PC-3 (cell line): ENCODE results near the gene NDUFAF4. TPM values are rescaled to one million over a fixed set of nuclear protein-coding genes. Genes with fewer than 3 reads are reported as not detected.

Experiments used
- ATAC-seq: fragments of 200-7000 bp; cut with Tn5 transposase; 2 replicates; pipeline ENCODE4 v1.9.1; 2020; ENCODE audit warnings: mild to moderate bottlenecking, moderate library complexity
- BruUV-seq: library from RNA; stranded (reverse); fragments of 400-500 nt; replicated peaks from 2 replicates; lab custom pipeline; 2021; lab: Mats Ljungman, UMichigan
- CTCF ChIA-PET: fragments of 300-600 bp; sonication (Branson Sonifier 250); formaldehyde crosslinking; loops from one replicate; lab custom pipeline; 2022; ENCODE audit warnings: antibody characterized with exemption; lab: Charles Lee
- POLR2A ChIA-PET: fragments of 300-600 bp; sonication (Branson Sonifier 250); formaldehyde crosslinking; loops from one replicate; lab custom pipeline; 2022; ENCODE audit warnings: antibody characterized with exemption; ENCODE audit not compliant: unreplicated experiment; lab: Charles Lee
- DNase-seq: peaks from one replicate; pipeline ENCODE4 v3.0.0-alpha.2; 2015
- H2AFZ ChIP-seq: fragments of 300-600 bp; sonication (generic); 2 replicates; pipeline ENCODE4 v1.6.0; 2016; ENCODE audit warnings: antibody characterized with exemption, low read length
- H3F3A ChIP-seq: fragments of 300-600 bp; sonication (generic); one replicate; pipeline ENCODE4 v1.6.0; 2017; ENCODE audit warnings: antibody characterized with exemption, low read length, control low read depth, mild to moderate bottlenecking; ENCODE audit not compliant: unreplicated experiment
- H3K27ac ChIP-seq: fragments of 300-600 bp; sonication (generic); 2 replicates; pipeline ENCODE4 v1.5.1; 2016; ENCODE audit warnings: mild to moderate bottlenecking, low read length
- H3K27me3 ChIP-seq: fragments of 300-600 bp; sonication (generic); 2 replicates; pipeline ENCODE4 v1.6.1; 2016; ENCODE audit warnings: low read length, mixed read lengths
- H3K36me3 ChIP-seq: fragments of 300-600 bp; sonication (generic); 2 replicates; pipeline ENCODE4 v1.6.1; 2016; ENCODE audit warnings: low read depth, mixed run types, low read length, mixed read lengths
- H3K4me1 ChIP-seq: fragments of 300-600 bp; sonication (generic); 2 replicates; pipeline ENCODE4 v1.5.1; 2016; ENCODE audit warnings: low read length; ENCODE audit not compliant: insufficient read depth
- H3K4me2 ChIP-seq: fragments of 300-600 bp; sonication (generic); 2 replicates; pipeline ENCODE4 v1.6.0; 2016; ENCODE audit warnings: low read length
- H3K4me3 ChIP-seq: fragments of 300-600 bp; sonication (generic); 2 replicates; pipeline ENCODE4 v1.5.1; 2016; ENCODE audit warnings: mild to moderate bottlenecking, low read length, mixed read lengths
- H3K79me2 ChIP-seq: fragments of 300-600 bp; sonication (generic); 2 replicates; pipeline ENCODE4 v1.6.1; 2017; ENCODE audit warnings: low read length, mixed read lengths
- H3K9ac ChIP-seq: fragments of 300-600 bp; sonication (generic); 2 replicates; pipeline ENCODE4 v1.6.0; 2016; ENCODE audit warnings: mild to moderate bottlenecking, low read length
- H3K9me2 ChIP-seq: fragments of 300-600 bp; sonication (generic); replicated peaks from 2 replicates; pipeline ENCODE4 v1.6.1; 2016; ENCODE audit warnings: mixed run types, low read length, mixed read lengths
- H3K9me3 ChIP-seq: fragments of 300-600 bp; sonication (generic); 2 replicates; pipeline ENCODE4 v1.6.1; 2016; ENCODE audit warnings: low read length, mixed read lengths
- H4K20me1 ChIP-seq: fragments of 300-600 bp; sonication (generic); 2 replicates; pipeline ENCODE4 v1.6.1; 2016; ENCODE audit warnings: low read length, mixed read lengths
- EZH2 ChIP-seq: fragments of 300-600 bp; sonication (generic); IDR thresholded peaks from one replicate; pipeline ENCODE4 v1.6.1; 2017; ENCODE audit warnings: antibody characterized with exemption, mild to moderate bottlenecking, low read length; ENCODE audit not compliant: unreplicated experiment
- EZH2phosphoT487 ChIP-seq: fragments of 300-600 bp; sonication (generic); IDR thresholded peaks from 2 replicates; pipeline ENCODE4 v1.6.1; 2018; ENCODE audit warnings: mild to moderate bottlenecking, antibody characterized with exemption, low read length, borderline replicate concordance
- intact Hi-C: fragments of 100-400 bp; cut with micrococcal nuclease; formaldehyde crosslinking; loops from 2 replicates; pipeline ENCODE4 v1.9.0; 2023
- total RNA-seq: library from RNA; depleted of rRNA; stranded (reverse); fragments of >200 nt; gene quantifications from 2 replicates; pipeline ENCODE4 v1.2.3, GENCODE V29; 2014; rRNA removed
- TF ChIP-seq, protein P1 (sequence below): fragments of 300-600 bp; sonication (generic); conservative IDR thresholded peaks from 2 replicates; pipeline ENCODE4 v1.5.1; 2017; ENCODE audit warnings: antibody characterized with exemption, low read depth, mild to moderate bottlenecking, low read length

The NDUFAF4 gene
- total RNA-seq, 1 experiment from 2014 or later = 24.2 TPM

DNA sequence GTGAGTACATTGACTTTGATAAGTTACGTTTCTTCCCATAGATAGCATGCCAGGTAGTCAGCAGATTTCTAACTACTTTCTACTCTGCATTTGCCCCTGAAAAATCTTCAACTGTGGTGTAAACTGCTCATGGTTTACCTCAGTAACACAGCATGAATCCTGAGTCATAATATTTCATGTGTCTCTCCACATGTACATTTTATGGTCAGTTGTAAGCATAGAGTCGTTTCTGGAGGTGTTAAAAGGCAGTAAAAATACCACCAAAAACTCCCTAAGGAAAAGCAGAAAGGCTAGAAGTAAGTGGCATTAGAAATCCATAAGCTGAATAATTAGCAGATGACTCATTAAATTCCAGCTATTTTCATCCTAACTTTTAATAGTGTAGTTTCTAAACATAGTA, 56.3 kb downstream of the NDUFAF4 start:
- Histone ChIP-seq H3K79me2 (no peaks in the 10 kb centered on the region), H3K4me2 (no peak overlapping the region), H3K9me2 (no peaks in the 10 kb centered on the region), H3K9ac (no peak overlapping the region), H3K36me3 (no peaks in the 10 kb centered on the region), H3K4me3 (no peak overlapping the region), H3K27me3 (peaks cover 10% of the 10 kb centered on the region), H3K4me1 (no peaks in the 10 kb centered on the region; the same call in 1 of the 2 replicates), H3F3A (no peaks in the 10 kb centered on the region), H3K27ac (no peak overlapping the region), H4K20me1 (no peaks in the 10 kb centered on the region), H2AFZ (no peak overlapping the region), H3K9me3 (no peaks in the 10 kb centered on the region)
- DNase-seq = no peak
- intact Hi-C loops = no loop called here
- ChIA-PET CTCF (no interaction called here), POLR2A (no interaction called here)
- TF ChIP-seq EZH2 = no peak
- TF ChIP-seq, protein P1, sequence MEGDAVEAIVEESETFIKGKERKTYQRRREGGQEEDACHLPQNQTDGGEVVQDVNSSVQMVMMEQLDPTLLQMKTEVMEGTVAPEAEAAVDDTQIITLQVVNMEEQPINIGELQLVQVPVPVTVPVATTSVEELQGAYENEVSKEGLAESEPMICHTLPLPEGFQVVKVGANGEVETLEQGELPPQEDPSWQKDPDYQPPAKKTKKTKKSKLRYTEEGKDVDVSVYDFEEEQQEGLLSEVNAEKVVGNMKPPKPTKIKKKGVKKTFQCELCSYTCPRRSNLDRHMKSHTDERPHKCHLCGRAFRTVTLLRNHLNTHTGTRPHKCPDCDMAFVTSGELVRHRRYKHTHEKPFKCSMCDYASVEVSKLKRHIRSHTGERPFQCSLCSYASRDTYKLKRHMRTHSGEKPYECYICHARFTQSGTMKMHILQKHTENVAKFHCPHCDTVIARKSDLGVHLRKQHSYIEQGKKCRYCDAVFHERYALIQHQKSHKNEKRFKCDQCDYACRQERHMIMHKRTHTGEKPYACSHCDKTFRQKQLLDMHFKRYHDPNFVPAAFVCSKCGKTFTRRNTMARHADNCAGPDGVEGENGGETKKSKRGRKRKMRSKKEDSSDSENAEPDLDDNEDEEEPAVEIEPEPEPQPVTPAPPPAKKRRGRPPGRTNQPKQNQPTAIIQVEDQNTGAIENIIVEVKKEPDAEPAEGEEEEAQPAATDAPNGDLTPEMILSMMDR = no peak
- no peak for TF ChIP-seq EZH2phosphoT487
- no TSS peak for BruUV-seq
- ATAC-seq = no peak

Other genes starting within 250 kb of the NDUFAF4 start
- gene GPR63, start 60.4 kb downstream of the NDUFAF4 start, total RNA-seq = 0.07 and 0.17 TPM in 2 replicates
- not detected in 2 replicates for gene KLHL32, start 26.8 kb upstream of the NDUFAF4 start, total RNA-seq